ENCODE results near the gene DIS3L.
"Not testable (repeated sequence)": the region's sequence is repeated elsewhere in the genome, so short reads cannot be mapped to it uniquely, and the experiment has no call there.

DIS3L gene

GRCh38 chr15:66302489-66303278 is 9.3 kb downstream of the DIS3L start:
- no peak for TF ChIP-seq CTCF (IDR thresholded peaks at IDR 0.05; ENCODE audit: low read depth, low read length)
- H3K4me3 ChIP-seq (ENCODE audit: low read depth, low read length), result no peak overlapping the region

- not testable (repeated sequence) for H3K4me3 ChIP-seq (ENCODE audit: low read depth, low read length)
Measured at GRCh38 chr15:66304425-66304824, 11.1 kb downstream of the DIS3L start.

- H3K4me3 ChIP-seq (ENCODE audit: low read depth, low read length), result no peak overlapping the region
- TF ChIP-seq CTCF (IDR thresholded peaks at IDR 0.05; ENCODE audit: low read depth, low read length), result no peak
Measured at GRCh38 chr15:66306381-66306780, 13.0 kb downstream of the DIS3L start.

GRCh38 chr15:66308531-66308930 is 15.2 kb downstream of the DIS3L start:
- H3K4me3 ChIP-seq (ENCODE audit: low read depth, low read length), result no peak overlapping the region
- TF ChIP-seq CTCF (IDR thresholded peaks at IDR 0.05; ENCODE audit: low read depth, low read length), result no peak

GRCh38 chr15:66309828-66310227 is 16.5 kb downstream of the DIS3L start:
- TF ChIP-seq CTCF (IDR thresholded peaks at IDR 0.05; ENCODE audit: low read depth, low read length), result no peak
- H3K4me3 ChIP-seq (ENCODE audit: low read depth, low read length), result no peak overlapping the region

GRCh38 chr15:66310786-66311185 is 17.4 kb downstream of the DIS3L start:
- no peak overlapping the region for H3K4me3 ChIP-seq (ENCODE audit: low read depth, low read length)
- TF ChIP-seq CTCF (IDR thresholded peaks at IDR 0.05; ENCODE audit: low read depth, low read length), result no peak

GRCh38 chr15:66312144-66312543 is 18.8 kb downstream of the DIS3L start:
- no peak for TF ChIP-seq CTCF (IDR thresholded peaks at IDR 0.05; ENCODE audit: low read depth, low read length)
- no peak overlapping the region for H3K4me3 ChIP-seq (ENCODE audit: low read depth, low read length)

Measured in WI38 (cell line).